ENCODE results near the gene PTGS2. TPM values are rescaled to one million over a fixed set of nuclear protein-coding genes. Genes with fewer than 3 reads are reported as not detected.

The PTGS2 gene
- total RNA-seq, 1 donor from 2014 or later: 11.5 TPM

DNA sequence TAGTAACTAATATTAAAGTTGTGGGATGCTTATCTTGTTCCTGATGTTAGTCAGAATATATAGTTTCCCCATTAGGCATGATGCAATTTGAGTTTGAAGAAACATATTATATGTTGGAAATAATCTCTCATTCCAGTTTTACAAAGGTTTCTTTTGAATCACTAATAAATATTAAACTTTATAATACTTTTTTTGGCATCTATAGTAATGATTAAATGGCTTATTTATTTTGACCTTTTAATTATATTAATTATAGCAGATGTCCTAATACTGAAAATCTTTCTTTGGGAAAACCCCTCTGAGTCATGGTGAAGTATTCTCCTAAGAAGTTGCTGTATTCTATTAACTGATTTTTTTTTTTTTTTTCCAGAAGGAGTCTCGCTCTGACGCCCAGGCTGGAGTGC, 28.5 kb upstream of the PTGS2 start:
- intact Hi-C loops (cut with DNase I): no loop called here
- Histone ChIP-seq H3K27me3 (no peaks in the 10 kb centered on the region), H3K9me3 (no peaks in the 10 kb centered on the region), H3K4me3 (no peak overlapping the region), H3K27ac (no peak overlapping the region), H3K36me3 (no peaks in the 10 kb centered on the region), H3K4me1 (no peaks in the 10 kb centered on the region)
- no peak for TF ChIP-seq POLR2AphosphoS5 (IDR thresholded peaks at IDR 0.05; ENCODE audit: insufficient read depth in 1 of 2, low read depth in 1 of 2)
- no peak for TF ChIP-seq POLR2A (IDR thresholded peaks at IDR 0.05)
- TF ChIP-seq, protein P1, sequence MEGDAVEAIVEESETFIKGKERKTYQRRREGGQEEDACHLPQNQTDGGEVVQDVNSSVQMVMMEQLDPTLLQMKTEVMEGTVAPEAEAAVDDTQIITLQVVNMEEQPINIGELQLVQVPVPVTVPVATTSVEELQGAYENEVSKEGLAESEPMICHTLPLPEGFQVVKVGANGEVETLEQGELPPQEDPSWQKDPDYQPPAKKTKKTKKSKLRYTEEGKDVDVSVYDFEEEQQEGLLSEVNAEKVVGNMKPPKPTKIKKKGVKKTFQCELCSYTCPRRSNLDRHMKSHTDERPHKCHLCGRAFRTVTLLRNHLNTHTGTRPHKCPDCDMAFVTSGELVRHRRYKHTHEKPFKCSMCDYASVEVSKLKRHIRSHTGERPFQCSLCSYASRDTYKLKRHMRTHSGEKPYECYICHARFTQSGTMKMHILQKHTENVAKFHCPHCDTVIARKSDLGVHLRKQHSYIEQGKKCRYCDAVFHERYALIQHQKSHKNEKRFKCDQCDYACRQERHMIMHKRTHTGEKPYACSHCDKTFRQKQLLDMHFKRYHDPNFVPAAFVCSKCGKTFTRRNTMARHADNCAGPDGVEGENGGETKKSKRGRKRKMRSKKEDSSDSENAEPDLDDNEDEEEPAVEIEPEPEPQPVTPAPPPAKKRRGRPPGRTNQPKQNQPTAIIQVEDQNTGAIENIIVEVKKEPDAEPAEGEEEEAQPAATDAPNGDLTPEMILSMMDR (IDR thresholded peaks at IDR 0.05): no peak
- no peak for DNase-seq (ENCODE audit: extremely low spot score in 2 of 2)

DNA sequence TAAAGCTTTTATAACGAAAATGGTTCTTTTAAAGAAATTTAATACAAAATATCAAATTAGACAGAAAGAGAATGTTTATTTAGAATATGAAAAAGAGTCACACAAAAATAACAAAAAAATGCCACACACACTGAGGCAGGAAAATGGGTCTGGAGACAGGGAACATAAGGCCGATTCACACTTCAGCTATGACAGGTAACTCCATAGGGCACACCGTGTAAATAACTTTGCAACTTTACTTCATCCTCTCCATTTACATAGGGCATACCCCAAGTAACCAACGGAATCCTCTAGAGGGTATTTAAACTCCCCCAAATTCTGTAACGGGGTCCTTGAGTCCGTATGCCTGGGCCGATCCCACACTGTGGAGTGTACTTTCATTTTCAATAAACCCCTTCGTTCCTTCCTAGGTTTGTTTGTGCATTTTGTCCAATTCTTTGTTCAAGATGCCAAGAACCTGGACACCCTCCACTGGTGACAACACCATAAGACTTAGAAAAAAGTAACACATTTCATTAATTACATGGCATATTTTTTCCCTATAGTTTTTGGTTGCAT, 23.1 kb upstream of the PTGS2 start:
- no peaks in the 10 kb centered on the region for H3K27me3 ChIP-seq
- H3K36me3 ChIP-seq: no peaks in the 10 kb centered on the region
- H3K4me3 ChIP-seq: no peak overlapping the region
- no peaks in the 10 kb centered on the region for H3K4me1 ChIP-seq
- intact Hi-C loops (cut with DNase I): no loop called here
- no peaks in the 10 kb centered on the region for H3K9me3 ChIP-seq
- H3K27ac ChIP-seq: no peak overlapping the region
- no peak for DNase-seq (ENCODE audit: extremely low spot score in 2 of 2)
- TF ChIP-seq, protein P1 (IDR thresholded peaks at IDR 0.05): no peak
- TF ChIP-seq POLR2AphosphoS5 (IDR thresholded peaks at IDR 0.05; ENCODE audit: insufficient read depth in 1 of 2, low read depth in 1 of 2): no peak
- no peak for TF ChIP-seq POLR2A (IDR thresholded peaks at IDR 0.05)

DNA sequence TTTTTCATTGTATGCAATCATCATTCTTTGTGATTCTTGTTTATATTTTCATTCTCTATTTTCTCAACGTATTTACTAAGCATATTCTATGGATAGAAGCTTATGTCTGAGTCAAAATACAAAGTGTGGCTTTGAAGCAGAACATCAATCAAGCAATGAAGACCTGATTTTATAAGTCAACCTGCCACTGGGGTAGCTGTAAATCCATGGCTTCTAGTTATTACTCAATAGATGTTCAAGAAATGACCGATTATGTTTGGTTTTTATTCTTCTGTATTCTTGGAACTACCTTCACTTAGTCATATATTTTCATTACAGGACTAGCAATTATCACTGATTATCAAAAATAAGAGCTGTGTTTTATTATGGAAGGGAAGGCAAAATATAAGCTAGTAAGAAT, 20.5 kb upstream of the PTGS2 start:
- Histone ChIP-seq H3K27ac (no peak overlapping the region), H3K4me3 (no peak overlapping the region), H3K4me1 (no peaks in the 10 kb centered on the region), H3K9me3 (no peaks in the 10 kb centered on the region), H3K36me3 (no peaks in the 10 kb centered on the region), H3K27me3 (no peaks in the 10 kb centered on the region)
- DNase-seq (ENCODE audit: extremely low spot score in 2 of 2): no peak
- no peak for TF ChIP-seq POLR2A (IDR thresholded peaks at IDR 0.05)
- TF ChIP-seq, protein P1 (IDR thresholded peaks at IDR 0.05): no peak
- intact Hi-C loops (cut with DNase I): no loop called here

GRCh38 chr1:186699519-186699918, 19.3 kb upstream of the PTGS2 start:
- no peak for DNase-seq (ENCODE audit: extremely low spot score in 2 of 2)
- H3K36me3 ChIP-seq: no peaks in the 10 kb centered on the region
- no peak for TF ChIP-seq POLR2A (IDR thresholded peaks at IDR 0.05)
- TF ChIP-seq, protein P1 (IDR thresholded peaks at IDR 0.05): no peak
- H3K4me1 ChIP-seq: no peaks in the 10 kb centered on the region
- H3K27ac ChIP-seq: no peak overlapping the region
- intact Hi-C loops (cut with DNase I): no loop called here
- no peak overlapping the region for H3K4me3 ChIP-seq
- H3K9me3 ChIP-seq: no peaks in the 10 kb centered on the region
- H3K27me3 ChIP-seq: no peaks in the 10 kb centered on the region

DNA sequence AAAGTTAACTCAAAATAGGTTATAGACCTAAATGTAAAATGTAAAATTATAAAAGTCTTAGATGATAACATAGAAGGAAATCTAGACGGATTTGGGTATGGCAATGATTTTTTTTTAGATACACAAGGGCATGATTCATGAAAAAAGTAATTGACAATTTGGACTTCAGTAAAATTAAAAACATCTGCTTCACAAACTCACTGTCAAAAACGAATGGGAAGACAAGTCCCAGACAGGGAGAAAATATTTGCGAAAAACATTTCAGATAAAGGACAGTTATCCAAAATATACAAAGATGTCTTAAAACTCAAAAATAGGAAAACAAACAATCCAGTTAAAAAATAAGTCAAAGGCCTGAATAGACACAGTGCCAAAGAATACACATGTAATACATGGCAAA, 9.7 kb upstream of the PTGS2 start:
- Histone ChIP-seq H3K36me3 (no peaks in the 10 kb centered on the region), H3K9me3 (no peaks in the 10 kb centered on the region), H3K4me1 (no peaks in the 10 kb centered on the region), H3K27me3 (no peaks in the 10 kb centered on the region), H3K4me3 (no peak overlapping the region), H3K27ac (no peak overlapping the region)
- DNase-seq (ENCODE audit: extremely low spot score in 2 of 2): no peak
- intact Hi-C loops (cut with DNase I): no loop called here
- TF ChIP-seq, protein P1 (IDR thresholded peaks at IDR 0.05): no peak
- TF ChIP-seq POLR2A (IDR thresholded peaks at IDR 0.05): no peak
- no peak for TF ChIP-seq POLR2AphosphoS5 (IDR thresholded peaks at IDR 0.05; ENCODE audit: insufficient read depth in 1 of 2, low read depth in 1 of 2)

All from vagina (tissue), 2 donors.